ENCODE results near the gene AUTS2. TPM values are rescaled to one million over a fixed set of nuclear protein-coding genes. Genes with fewer than 3 reads are reported as not detected.

Gene AUTS2
- total RNA-seq, 1 experiment from 2014 or later: 2.2 TPM

DNA sequence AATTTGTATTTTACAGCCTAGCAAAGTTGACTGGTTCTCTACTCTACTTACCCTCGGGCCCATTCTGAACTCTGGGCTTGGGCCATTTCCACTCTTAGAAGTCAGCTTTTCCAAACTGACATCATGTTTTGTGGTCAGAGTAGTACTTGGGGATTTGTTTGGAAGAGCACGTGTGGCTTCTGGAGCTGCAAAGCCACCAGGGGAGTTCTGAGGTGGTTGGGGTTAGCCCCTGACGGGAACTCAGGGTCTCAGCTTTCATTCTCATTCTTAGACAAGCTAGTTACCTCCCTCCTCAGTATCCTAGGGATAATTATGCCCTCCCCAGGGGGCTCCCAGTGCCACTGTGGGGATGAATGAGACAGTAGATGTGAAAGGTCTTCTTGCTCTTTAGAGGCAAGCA is 886.0 kb downstream of the AUTS2 start:
- no peaks in the 10 kb centered on the region for H3K27me3 ChIP-seq
- H3K4me3 ChIP-seq: no peak overlapping the region
- H3K36me3 ChIP-seq: no peaks in the 10 kb centered on the region
- H3K9me3 ChIP-seq: no peaks in the 10 kb centered on the region
- DNase-seq: no peak

DNA sequence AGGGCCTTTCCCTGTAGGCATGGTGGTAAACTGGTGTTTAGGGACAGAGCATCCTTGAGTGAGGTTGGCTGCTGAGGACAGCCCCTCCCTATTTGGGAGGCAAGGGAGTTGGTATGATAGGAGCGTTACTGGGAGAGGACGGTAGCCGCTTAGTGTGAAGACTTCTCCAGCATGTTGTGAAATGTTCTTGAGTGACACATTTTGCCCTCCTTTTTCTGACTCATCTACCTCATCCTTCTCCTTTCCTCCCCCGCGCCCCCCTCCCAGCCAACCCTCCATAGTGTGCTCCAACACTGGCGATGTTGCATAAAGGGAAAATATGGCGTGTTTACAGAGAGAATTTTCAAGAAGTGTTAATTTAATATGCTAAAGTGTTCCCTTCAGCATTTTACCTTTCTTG is 888.7 kb downstream of the AUTS2 start:
- no peaks in the 10 kb centered on the region for H3K36me3 ChIP-seq
- DNase-seq: no peak
- H3K9me3 ChIP-seq: no peaks in the 10 kb centered on the region
- no peaks in the 10 kb centered on the region for H3K27me3 ChIP-seq
- H3K4me3 ChIP-seq: no peak overlapping the region

DNA sequence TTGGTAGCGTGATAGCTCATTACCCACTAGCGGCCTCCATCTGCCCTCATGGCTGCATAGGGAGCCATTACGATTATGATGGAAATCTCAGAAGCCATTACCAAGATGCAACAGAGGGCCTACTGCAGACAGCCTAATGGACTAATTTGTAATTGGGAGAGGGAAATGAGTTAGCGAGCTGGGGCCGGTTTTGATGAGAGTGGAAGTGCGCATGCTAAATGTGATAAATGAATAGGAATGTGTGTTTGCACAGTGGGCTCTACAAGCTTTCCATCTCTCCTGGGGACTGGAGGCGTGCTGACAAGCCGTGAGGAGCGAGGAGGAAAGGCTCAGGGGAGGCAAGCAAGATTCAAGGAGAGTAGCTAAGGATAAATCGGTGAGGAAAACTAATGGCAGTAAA is 889.2 kb downstream of the AUTS2 start:
- H3K27me3 ChIP-seq: no peaks in the 10 kb centered on the region
- H3K9me3 ChIP-seq: no peaks in the 10 kb centered on the region
- no peak for DNase-seq
- no peak overlapping the region for H3K4me3 ChIP-seq
- no peaks in the 10 kb centered on the region for H3K36me3 ChIP-seq

DNA sequence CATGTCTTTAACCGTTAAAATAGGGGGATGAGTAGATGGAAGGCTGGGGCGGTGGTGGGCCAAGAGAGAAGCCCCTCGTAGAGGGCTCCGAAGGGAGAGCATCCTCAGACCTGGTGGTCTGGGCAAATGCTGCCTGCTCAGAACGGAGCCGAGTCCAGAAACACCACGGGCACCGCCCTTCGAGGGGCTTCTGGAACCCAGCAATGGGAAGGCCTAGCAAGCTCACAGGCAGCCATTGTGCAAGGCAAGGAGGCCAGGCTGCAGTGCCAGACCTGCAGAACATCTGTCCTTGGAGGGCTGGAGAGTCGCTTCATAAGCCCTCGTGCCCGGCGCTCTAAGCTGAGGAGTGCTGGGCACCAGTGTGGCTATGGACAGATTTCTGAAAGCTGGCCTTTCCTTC is 889.6 kb downstream of the AUTS2 start:
- no peaks in the 10 kb centered on the region for H3K27me3 ChIP-seq
- no peaks in the 10 kb centered on the region for H3K36me3 ChIP-seq
- DNase-seq: no peak
- H3K9me3 ChIP-seq: no peaks in the 10 kb centered on the region
- no peak overlapping the region for H3K4me3 ChIP-seq

DNA sequence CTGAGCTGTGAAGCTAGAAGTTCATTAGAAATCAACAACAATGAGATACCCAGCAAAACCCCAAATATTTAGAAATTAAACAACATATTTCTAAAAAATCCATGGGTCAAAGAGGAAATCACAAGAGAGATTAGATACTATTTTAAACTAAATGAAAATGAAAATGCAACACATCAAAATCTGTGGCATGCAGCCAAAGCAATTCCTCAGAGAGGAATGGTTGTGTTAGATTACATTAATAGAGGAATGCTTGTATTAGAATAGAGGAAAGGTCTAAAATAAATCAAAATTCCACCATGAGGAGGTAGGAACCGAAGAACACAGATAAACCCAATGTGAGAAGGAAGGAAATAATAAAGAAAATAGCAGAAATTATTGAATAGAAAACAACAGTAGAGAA is 891.5 kb downstream of the AUTS2 start:
- Histone ChIP-seq H3K4me3 (no peak overlapping the region), H3K9me3 (no peaks in the 10 kb centered on the region), H3K27me3 (no peaks in the 10 kb centered on the region), H3K36me3 (no peaks in the 10 kb centered on the region)
- no peak for DNase-seq

DNA sequence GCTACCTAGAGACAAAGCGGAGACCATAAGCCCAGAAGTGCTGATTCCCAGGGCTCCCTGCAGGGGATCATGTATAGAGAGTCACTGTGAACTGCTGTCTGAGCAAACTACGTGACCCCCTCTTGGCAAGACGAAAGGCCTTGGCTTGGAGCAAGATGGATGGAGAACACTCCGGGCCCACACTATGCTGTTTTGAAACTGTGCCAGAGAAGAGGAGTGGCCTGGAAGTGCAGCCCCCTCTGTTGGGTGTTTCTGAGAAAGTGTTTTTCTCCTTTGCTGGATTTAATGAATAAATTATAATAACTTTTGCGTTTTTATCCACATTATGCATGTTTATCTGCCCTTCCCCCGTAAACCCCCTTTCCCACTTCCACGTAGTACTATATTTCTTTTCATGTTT is 894.4 kb downstream of the AUTS2 start:
- Histone ChIP-seq H3K9me3 (no peaks in the 10 kb centered on the region), H3K27me3 (no peaks in the 10 kb centered on the region), H3K4me3 (no peak overlapping the region), H3K36me3 (no peaks in the 10 kb centered on the region)
- DNase-seq: no peak

DNA sequence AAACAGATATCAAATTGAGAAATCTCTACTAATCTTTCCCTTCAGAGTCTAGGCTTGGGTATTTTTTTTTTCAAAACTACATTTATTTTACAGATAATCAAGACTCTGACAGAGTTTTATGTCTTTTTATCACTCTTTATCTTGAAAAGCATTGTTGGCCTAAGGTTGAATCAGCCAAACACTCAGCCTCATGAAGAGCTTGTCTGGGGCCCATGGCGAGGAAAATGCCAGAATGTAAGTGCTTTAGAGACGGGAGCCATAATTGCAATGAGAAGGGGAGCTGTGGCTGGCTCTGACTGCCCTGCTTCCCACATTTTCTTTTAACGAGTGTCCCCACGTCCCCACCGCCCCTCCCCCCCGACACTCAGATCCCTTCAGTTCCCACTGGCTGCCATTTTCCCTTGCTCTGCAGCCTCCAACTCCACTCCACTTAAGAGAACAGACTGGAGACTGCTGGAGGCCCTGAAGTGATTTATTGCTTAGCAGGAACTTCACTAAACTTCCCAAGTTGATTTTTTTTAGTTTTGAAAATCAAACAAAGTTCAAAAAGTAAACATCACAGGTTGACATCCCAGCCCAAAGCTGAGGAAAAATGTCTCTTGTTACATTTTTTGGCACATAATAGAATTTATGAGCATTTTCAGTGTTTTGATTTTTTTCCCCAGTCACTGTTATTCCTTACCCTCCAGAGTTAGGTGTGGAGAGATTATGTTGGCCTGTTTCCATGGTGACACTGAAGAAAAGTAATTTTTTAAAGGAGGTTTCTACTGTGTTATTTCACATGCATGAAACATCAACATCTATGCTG is 896.2 kb downstream of the AUTS2 start:
- H3K27me3 ChIP-seq: no peaks in the 10 kb centered on the region
- no peaks in the 10 kb centered on the region for H3K9me3 ChIP-seq
- no peaks in the 10 kb centered on the region for H3K36me3 ChIP-seq
- DNase-seq: no peak
- H3K4me3 ChIP-seq: no peak overlapping the region

DNA sequence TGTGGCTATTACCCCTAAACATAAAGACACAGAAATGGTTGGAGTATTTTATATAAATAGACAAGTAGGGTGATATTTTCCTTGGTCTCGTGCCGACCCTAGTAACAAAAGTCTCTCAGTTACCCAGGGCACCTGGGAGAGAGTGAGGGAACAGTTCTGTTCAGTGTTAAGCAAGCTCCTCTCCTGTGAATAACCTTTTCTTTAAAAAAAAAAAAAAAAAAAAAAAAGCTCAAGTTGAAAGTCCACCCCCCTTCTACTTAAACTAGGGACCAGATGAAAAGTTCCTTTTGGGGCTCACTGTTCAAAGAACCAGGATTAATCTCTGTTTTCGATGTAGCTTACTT is 896.7 kb downstream of the AUTS2 start:
- Histone ChIP-seq H3K27me3 (no peaks in the 10 kb centered on the region), H3K9me3 (no peaks in the 10 kb centered on the region), H3K4me3 (no peak overlapping the region), H3K36me3 (no peaks in the 10 kb centered on the region)
- no peak for DNase-seq

DNA sequence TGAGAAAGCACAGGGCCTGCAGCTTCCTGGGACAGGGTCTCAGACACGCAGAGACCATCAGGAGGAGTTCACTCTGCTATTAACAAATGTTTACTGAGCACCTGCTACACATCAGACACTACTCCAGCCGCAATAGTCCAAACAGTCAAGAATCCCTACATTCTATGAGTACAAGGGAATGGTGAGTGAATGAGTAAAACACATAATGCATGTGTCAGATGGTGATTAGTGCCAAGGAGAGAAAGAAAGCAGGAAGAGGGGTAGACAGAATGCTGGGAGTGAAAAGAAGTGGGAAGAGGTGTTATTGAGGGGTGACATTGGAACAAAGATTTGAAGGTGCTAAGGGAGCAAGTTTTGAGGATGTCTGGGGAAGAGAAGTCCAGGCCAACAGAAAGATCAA is 899.5 kb downstream of the AUTS2 start:
- DNase-seq: no peak
- no peaks in the 10 kb centered on the region for H3K9me3 ChIP-seq
- no peaks in the 10 kb centered on the region for H3K27me3 ChIP-seq
- no peaks in the 10 kb centered on the region for H3K36me3 ChIP-seq
- H3K4me3 ChIP-seq: no peak overlapping the region

DNA sequence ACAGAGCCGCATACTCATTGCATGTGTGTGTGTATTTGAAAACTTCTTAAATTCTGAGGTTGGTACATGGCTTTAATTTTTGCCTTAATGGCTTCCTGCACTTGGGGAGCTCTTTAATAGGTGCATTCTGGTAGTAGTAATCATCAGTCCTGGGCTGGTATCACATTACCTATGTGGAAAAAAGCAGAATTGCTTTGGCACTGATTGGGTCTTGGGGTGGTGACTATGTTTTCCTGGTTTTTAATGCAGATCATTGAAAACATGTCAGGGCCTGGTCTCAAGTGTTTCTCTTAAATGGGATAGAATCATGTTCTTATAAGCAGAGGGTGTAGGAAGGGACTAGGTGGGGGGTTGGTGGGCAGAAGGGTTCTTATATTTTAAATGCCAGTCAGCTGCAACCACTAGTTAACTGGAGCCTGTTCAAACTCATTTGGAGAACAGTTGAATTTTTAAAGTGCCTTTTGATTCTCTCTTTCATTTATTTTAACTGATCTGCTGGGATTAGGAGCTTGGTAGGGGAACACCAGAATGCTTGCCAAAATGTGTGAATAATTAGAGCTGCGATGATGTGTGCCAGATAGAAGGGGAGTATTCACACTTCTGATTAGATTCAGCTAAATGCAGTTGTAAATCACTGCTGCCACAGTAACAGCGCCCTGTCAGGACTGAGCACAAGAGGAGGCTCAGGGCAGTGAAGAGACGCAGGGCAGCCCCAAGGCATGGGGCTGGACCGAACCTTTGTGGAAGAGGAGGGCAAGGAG is 900.1 kb downstream of the AUTS2 start:
- H3K9me3 ChIP-seq: no peaks in the 10 kb centered on the region
- no peak for DNase-seq
- H3K36me3 ChIP-seq: no peaks in the 10 kb centered on the region
- no peak overlapping the region for H3K4me3 ChIP-seq
- no peaks in the 10 kb centered on the region for H3K27me3 ChIP-seq

DNA sequence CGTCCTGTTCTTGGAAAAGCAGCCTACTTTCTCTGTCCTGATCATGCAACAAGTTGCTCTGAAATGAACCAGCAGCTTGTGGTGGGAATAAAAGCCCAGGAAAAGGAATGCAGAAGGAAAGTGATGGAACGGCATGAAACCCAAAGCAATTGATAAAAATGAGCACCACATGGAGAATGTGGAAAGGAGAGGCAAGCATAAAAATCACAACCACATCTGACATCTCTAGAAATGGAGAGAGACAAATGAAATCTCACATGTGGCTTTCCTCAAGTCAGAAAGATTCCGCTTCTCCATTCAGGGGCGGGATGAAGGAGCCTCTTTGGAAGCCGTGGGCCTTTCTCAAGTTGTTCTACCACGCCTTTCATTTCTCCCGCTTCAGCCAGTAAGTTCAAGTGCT is 902.0 kb downstream of the AUTS2 start:
- H3K36me3 ChIP-seq: no peaks in the 10 kb centered on the region
- no peaks in the 10 kb centered on the region for H3K27me3 ChIP-seq
- no peak for DNase-seq
- no peaks in the 10 kb centered on the region for H3K9me3 ChIP-seq
- no peak overlapping the region for H3K4me3 ChIP-seq

DNA sequence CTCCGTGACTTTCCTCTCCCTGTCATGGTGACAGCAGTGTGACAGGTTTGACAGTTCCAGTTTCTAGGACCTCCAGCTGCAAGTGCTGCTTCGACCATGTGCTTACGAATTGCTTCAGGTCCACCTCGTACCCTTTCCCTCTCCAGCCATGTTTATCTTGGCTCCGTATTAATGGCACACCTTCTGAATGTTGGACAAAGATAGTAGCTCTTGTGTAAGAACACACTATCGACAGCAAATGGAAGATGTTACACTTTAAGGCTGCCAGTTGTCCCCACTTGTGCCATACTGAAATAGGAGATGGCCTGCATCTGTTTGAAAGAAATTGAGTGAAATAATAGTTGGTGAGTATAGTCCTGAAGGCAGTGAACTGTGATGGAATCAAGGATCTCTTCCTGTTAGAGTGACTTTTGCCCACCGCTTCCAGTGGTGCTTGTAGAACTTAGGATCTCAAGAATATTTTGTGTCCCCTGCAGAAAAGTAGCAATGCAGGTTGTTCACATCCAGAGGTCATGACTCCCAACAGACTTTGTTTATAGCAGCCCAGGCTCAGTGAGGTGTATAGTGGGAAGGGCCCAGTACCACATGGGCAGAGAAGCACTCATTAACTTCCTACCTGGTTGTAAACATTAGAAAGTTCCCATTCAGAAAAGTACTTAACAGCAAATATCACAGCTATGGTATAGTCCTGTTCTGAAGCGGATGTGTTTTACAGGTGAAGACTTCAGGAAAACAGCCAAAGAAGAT is 904.0 kb downstream of the AUTS2 start:
- no peak for DNase-seq
- no peaks in the 10 kb centered on the region for H3K27me3 ChIP-seq
- H3K4me3 ChIP-seq: no peak overlapping the region
- no peaks in the 10 kb centered on the region for H3K36me3 ChIP-seq
- no peaks in the 10 kb centered on the region for H3K9me3 ChIP-seq

DNA sequence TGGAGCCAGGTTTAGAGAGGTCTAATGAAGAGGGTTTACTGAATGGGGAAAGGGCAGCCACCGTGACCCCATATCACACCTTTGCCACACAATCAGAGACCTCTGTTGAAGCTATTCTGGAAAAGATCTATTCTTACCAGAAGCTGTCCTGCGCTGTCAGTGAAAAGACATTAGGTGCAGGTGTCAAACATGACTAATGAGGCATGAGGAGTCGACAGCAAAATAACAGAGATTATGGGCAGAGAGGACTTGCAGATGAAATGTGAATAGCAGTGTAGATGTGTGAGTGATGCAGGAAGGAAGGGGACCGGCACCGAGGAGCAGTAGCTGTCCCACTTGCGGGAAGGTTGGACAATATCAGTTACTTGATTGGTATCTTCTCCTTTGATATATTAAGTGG is 906.0 kb downstream of the AUTS2 start:
- Histone ChIP-seq H3K36me3 (no peaks in the 10 kb centered on the region), H3K27me3 (no peaks in the 10 kb centered on the region), H3K9me3 (no peaks in the 10 kb centered on the region), H3K4me3 (no peak overlapping the region)
- no peak for DNase-seq

DNA sequence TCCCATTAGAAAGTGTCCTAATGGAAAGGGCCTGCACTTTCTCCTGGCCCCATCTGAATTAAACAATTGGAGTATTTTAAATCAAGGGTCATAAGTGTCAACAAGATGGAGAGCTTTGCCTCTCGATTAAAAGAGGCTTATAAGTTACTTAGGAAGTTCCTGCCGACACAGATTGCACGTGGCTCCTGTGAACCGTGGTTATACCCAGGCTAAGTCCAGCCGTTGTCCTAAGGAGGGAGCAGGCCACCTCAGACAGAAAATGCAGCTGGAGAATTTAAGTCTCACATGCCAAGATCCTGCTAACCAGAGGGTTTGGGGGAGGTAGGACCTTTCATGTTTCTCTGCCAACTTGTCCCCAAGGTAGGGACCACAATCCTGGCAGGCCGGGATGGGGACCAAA is 907.2 kb downstream of the AUTS2 start:
- DNase-seq: no peak
- H3K36me3 ChIP-seq: no peaks in the 10 kb centered on the region
- no peak overlapping the region for H3K4me3 ChIP-seq
- H3K27me3 ChIP-seq: no peaks in the 10 kb centered on the region
- no peaks in the 10 kb centered on the region for H3K9me3 ChIP-seq

DNA sequence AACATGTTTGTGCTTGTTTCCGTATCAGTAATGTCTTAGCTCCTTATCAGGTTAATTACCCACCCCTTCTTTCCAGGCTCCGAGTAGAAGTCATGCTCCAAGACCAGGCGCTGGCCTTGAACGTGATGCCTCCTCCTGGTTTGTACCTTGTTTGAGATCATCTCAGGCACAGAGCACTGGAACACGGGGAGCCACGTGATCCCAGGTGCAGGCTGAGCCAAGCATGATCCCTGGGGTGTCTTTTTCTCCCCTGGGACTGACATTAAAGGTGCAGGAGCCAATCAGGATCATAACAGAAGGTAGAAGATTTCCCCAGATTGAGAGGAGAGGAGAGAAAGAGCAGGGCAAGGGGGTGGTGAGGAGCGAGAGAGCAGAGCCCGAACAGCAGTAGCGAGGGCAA is 907.6 kb downstream of the AUTS2 start:
- DNase-seq: no peak
- no peak overlapping the region for H3K4me3 ChIP-seq
- H3K9me3 ChIP-seq: no peaks in the 10 kb centered on the region
- no peaks in the 10 kb centered on the region for H3K27me3 ChIP-seq
- no peaks in the 10 kb centered on the region for H3K36me3 ChIP-seq

DNA sequence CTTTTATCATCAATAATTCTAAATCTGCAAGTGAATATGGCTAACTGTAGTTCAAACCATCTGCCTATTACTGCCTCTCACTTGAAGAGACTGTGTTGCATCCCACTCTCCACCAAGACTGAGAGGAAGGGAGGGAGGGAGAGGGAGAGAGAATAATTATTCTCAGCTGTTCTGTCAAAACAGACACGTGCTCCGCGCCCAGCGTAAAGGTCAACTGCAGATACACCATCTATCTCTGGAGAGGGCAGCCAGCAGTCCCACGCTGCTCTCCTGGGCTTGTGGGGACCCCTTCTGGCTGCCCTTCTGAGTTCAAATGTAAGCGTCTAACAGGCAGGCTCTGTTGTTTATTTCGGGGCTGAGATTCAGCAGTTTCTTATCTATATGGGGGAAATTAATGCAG is 908.2 kb downstream of the AUTS2 start:
- Histone ChIP-seq H3K27me3 (no peaks in the 10 kb centered on the region), H3K36me3 (no peaks in the 10 kb centered on the region), H3K9me3 (no peaks in the 10 kb centered on the region), H3K4me3 (no peak overlapping the region)
- no peak for DNase-seq

DNA sequence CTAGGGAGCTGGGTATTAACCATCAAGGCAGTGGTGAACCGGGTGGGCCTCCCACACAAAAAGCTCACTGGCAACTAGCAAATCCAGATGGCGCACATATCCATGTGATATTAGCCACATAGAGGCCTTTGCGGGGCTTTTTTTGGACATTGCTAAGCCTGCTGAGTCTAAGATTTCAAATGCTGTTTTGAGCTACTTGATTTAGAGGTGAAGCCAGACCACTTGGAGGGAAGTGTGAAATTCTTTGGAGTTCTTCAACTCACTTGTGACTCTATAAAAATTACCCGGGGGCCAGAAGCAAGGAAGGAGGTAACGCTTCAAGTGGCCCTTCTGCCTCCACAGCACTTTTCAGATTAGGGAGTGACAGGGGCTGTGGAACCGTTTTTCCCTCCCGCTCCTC is 913.9 kb downstream of the AUTS2 start:
- no peaks in the 10 kb centered on the region for H3K9me3 ChIP-seq
- no peak for DNase-seq
- H3K36me3 ChIP-seq: no peaks in the 10 kb centered on the region
- H3K27me3 ChIP-seq: no peaks in the 10 kb centered on the region
- H3K4me3 ChIP-seq: no peak overlapping the region

DNA sequence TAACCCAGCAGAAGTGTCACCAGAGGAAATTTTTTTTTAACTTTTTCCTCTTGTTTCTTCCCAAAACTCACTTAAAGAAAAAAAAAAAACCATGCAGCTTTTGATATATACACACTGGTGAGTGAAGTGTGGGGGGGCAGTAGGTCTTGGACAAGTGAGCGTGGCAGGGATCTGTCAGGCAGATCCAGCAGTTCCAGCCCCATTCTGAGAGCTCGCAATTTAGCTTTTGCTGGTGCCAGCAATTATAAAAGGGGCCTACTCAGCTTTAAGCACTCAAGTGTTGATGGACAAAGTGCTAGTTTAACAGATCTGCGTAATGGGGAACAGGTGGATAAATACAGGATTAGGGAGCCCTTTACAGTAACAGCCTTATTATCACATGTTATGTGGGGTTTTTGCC is 914.5 kb downstream of the AUTS2 start:
- H3K9me3 ChIP-seq: no peaks in the 10 kb centered on the region
- DNase-seq: no peak
- no peak overlapping the region for H3K4me3 ChIP-seq
- H3K36me3 ChIP-seq: no peaks in the 10 kb centered on the region
- no peaks in the 10 kb centered on the region for H3K27me3 ChIP-seq

Data from MG63 (cell line).